Psoas muscle (tissue), 8 donors: Measurements from ENCODE around the gene PLEKHN1. TPM values are rescaled to one million over a fixed set of nuclear protein-coding genes. Genes with fewer than 3 reads are reported as not detected.

ENCODE experiments used
- ATAC-seq, 4 donors: fragments of 200-7000 bp; cut with Tn5 transposase; one replicate each; pipeline ENCODE4 v1.9.1; 2020; ENCODE audit warnings: moderate library complexity in 3 of 4, mild to moderate bottlenecking in 2 of 4
- DNase-seq, 2 donors: peaks; one replicate each; pipeline ENCODE4 v3.0.0-alpha.2; 2020
- H3K27ac ChIP-seq: fragments of 200-600 bp; one replicate; pipeline ENCODE4 v1.8.0; 2022
- H3K27me3 ChIP-seq, 3 donors: fragments of 200-600 bp in 1 of 3; one replicate each; pipeline versions ENCODE4 v1.6.1 to v1.8.0; 2013 to 2022; ENCODE audit warnings: low read length in 2 of 3, mild to moderate bottlenecking in 2 of 3, moderate library complexity in 1 of 3; ENCODE audit not compliant: insufficient read depth in 3 of 3
- H3K36me3 ChIP-seq, 2 donors: fragments of 200-600 bp in 1 of 2; one replicate each; pipeline versions ENCODE4 v1.6.1 to v1.8.0; 2013 to 2022; ENCODE audit warnings: low read depth in 1 of 2, mild to moderate bottlenecking in 1 of 2, moderate library complexity in 1 of 2; ENCODE audit not compliant: insufficient read depth in 1 of 2
- H3K4me1 ChIP-seq: fragments of 200-600 bp; one replicate; pipeline ENCODE4 v1.8.0; 2022
- H3K4me3 ChIP-seq: fragments of 200-600 bp; one replicate; pipeline ENCODE4 v1.8.0; 2022; ENCODE audit warnings: mild to moderate bottlenecking
- H3K9me3 ChIP-seq: fragments of 200-600 bp; one replicate; pipeline ENCODE4 v1.8.0; 2022
- WGBS, 3 donors: extraction: QIAGEN DNeasy Blood & Tissue Kit; methylation state at CpG; one replicate each; pipeline versions ENCODE4 v1.1.6 to v1.1.7; 2013; 5-methylcytosine and 5-hydroxymethylcytosine counted together
- intact Hi-C, 2 donors: fragments of 100-400 bp; cut with DNase I; formaldehyde crosslinking; loops; one replicate each; pipeline versions ENCODE4 v1.11.0 to v1.14.2; 2022
- polyA plus RNA-seq, 3 donors: library from polyadenylated mRNA; stranded (reverse); fragments of 200-250 nt; gene quantifications; one replicate each; pipeline ENCODE4 v1.2.3, GENCODE V29; 2013
- total RNA-seq, 4 donors: library from RNA; stranded (reverse); fragmentation: NEBNext Ultra II Directional in 2 of 4; extraction: Animal tissue kit (Norgen Biotek cat#: 25700) in 2 of 4; gene quantifications; one replicate each; pipeline versions ENCODE4 v1.2.1 to v1.2.4, GENCODE V29; 2021 to 2023
- TF ChIP-seq, protein P1 (sequence below): fragments of 200-600 bp; IDR thresholded peaks from one replicate; pipeline ENCODE4 v1.8.0; 2022; ENCODE audit warnings: antibody characterized with exemption
- donor health status: healthy with polysubstance abuse.
- donor health status: DM: no; HTN: no; CAD: no; lungs with moderate emphysema.
- donor health status: Bipolar disorder and iron deficiency.
- donor health status: healthy.
- donor health status: DM: yes; HTN: yes; CAD: no.
- donor health status: DM: no; HTN: no; CAD: no.
- donor health status: DM: no; HTN: no; CAD: no.
- donor health status: DM: yes; HTN: yes; CAD: no.

Gene PLEKHN1
- total and polyA plus RNA-seq, 7 donors, result 0.03 TPM; not detected in 6

DNA sequence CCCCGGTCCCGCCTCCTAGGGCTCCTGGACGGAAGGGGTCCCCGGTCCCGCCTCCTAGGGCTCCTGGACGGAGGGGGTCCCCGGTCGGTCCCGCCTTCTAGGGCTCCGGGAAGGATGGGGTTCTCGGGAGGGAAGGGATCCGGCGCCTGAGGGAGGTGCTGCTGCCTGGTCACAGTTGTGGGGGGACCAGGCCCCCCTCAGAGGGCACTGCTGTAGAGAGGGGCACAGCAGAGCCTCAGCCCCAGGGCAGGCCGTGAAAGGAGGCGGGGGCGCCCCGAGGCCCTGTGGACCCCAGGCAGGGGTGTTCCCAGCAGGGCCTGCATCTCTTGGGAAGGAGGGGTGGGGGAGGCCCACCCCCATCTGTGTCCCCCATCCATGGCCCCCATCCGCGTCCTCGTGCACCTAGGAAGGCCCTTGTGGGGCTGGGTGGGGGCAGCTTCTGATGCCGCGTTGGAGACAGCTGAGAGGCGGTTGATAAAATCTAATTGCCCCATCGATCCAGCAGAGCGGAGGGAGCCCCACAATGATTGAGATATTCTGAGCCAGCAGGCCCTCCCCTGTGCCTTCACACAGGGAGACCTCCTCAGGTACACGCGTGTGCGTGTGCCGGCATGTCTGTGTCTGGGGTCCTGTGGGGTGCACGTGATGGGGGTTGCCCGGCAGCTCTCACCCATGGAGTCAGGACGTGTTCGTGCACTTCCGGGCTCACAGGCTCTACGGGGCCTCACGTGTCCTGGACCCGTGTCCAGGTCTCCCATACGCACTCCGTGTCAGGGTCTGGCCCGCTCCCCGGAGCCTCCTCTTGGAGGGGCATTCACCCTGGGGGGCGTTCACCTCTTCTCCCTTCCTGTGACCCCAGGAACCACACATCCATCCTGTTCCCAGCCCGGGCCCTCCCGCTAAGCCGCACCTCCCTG is 29.7 kb upstream of the PLEKHN1 start:
- Histone ChIP-seq H3K4me1 (peaks cover 23% of the 10 kb centered on the region), H3K27me3 (peaks cover 0 to 84% (median 27%) of the 10 kb centered on the region in 3 donors), H3K36me3 (no peaks in the 10 kb centered on the region), H3K9me3 (no peaks in the 10 kb centered on the region), H3K27ac (no peak overlapping the region), H3K4me3 (no peak overlapping the region)
- intact Hi-C loops, result no loop called here
- no peak for DNase-seq
- TF ChIP-seq, protein P1, sequence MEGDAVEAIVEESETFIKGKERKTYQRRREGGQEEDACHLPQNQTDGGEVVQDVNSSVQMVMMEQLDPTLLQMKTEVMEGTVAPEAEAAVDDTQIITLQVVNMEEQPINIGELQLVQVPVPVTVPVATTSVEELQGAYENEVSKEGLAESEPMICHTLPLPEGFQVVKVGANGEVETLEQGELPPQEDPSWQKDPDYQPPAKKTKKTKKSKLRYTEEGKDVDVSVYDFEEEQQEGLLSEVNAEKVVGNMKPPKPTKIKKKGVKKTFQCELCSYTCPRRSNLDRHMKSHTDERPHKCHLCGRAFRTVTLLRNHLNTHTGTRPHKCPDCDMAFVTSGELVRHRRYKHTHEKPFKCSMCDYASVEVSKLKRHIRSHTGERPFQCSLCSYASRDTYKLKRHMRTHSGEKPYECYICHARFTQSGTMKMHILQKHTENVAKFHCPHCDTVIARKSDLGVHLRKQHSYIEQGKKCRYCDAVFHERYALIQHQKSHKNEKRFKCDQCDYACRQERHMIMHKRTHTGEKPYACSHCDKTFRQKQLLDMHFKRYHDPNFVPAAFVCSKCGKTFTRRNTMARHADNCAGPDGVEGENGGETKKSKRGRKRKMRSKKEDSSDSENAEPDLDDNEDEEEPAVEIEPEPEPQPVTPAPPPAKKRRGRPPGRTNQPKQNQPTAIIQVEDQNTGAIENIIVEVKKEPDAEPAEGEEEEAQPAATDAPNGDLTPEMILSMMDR, result no peak
- WGBS, 3 donors, result 60 to 72% (median 61%) methylated on average over 41 to 45 of the region's 45 CpGs
- no peak for ATAC-seq

DNA sequence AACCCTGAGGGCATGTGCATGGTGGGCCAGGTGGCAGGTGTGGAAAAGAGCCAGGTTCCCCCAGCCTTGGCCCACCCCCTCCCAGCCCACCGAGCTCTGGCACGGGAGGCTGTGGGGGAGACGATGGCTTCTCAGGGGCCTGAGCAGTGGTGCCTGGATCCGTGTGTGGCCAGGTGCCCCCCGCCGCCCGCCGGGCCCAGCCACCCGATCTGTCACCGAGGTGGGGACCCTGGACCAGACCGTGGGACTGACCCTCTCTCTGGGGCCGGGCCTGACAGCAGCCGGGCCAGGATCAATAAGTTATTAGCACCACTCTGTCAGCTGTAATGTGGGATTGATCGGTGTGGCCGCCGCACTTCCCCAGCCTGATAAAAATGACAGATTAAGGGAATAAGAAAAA is 28.8 kb upstream of the PLEKHN1 start:
- Histone ChIP-seq H3K27me3 (peaks cover 0 to 86% (median 33%) of the 10 kb centered on the region in 3 donors), H3K4me3 (no peak overlapping the region), H3K4me1 (peaks cover 23% of the 10 kb centered on the region), H3K9me3 (no peaks in the 10 kb centered on the region), H3K27ac (no peak overlapping the region), H3K36me3 (no peaks in the 10 kb centered on the region)
- TF ChIP-seq, protein P1, result no peak
- DNase-seq (no peak), ATAC-seq (no peak)
- intact Hi-C loops, result no loop called here
- WGBS, 3 donors, result 82 to 86% (median 84%) methylated on average over 16 of the region's 16 CpGs

DNA sequence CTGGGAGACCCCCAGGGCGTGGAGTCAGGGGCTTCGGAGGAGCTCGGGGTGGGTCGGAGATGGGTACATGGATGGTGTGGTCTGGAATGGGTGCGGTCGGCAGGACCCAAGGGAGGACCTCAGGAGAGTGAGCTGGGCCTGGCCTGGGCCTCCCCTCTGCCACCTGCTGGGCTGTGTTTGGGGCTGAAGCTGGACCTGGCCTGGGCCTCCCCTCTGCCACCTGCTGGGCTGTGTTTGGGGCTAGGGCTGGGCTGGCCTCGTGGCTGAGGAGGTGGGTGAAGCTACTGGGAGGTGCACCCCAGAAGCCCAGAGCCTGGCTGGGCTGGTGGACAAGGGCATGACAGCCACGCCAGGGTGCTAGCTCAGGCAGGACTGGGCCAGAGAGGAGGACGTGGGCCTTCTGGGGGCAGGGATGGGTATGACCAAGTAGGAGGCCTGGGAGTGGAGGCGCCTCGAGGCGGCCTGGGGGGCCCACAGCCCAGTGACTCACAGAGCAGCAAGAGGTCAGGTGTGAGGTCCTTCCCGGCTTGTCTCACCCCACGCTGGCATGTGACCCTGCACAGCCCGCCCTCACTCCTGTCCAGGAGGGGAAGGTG is 28.1 kb upstream of the PLEKHN1 start:
- H3K36me3 ChIP-seq, result no peaks in the 10 kb centered on the region
- peaks cover 26% of the 10 kb centered on the region for H3K4me1 ChIP-seq
- DNase-seq (no peak), ATAC-seq (peak; percentile 51 to 68 (median 62))
- WGBS, 3 donors, result 64 to 74% (median 69%) methylated on average over 12 to 15 of the region's 15 CpGs
- no peak overlapping the region for H3K27ac ChIP-seq
- TF ChIP-seq, protein P1, result peak; percentile 42
- no peak overlapping the region for H3K4me3 ChIP-seq
- intact Hi-C loops, result no loop called here
- H3K27me3 ChIP-seq, result peaks cover 0 to 86% (median 36%) of the 10 kb centered on the region in 3 donors
- no peaks in the 10 kb centered on the region for H3K9me3 ChIP-seq

DNA sequence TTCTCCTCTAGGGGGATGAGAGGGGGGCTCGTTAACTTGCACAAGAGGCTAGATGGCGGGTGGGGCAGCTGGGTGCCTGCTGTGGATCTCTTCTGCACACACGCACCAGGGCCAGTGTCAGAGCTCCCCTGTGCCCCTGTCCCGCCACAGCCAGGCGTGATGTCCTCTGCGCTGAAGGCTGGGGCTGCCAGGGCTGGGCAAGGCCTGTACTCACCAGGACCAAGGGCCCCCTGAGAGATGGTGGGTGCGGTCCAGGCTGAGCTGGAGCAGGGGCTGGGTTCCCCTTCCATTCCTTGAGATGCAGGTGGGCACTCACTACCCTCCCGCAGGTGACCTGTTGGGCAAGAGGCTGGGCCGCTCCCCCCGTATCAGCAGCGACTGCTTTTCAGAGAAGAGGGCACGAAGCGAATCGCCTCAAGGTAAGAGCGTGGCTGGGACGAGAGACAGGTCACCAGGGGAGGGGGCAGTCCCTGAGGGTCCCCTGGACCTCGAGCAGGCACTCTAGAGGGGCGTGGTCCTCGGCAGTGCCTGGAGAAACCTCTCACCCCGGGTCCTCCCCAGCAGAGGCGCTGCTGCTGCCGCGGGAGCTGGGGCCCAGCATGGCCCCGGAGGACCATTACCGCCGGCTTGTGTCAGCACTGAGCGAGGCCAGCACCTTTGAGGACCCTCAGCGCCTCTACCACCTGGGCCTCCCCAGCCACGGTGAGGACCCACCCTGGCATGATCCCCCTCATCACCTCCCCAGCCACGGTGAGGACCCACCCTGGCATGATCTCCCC is 27.4 kb upstream of the PLEKHN1 start:
- ATAC-seq (no peak), DNase-seq (no peak)
- no peaks in the 10 kb centered on the region for H3K9me3 ChIP-seq
- H3K4me3 ChIP-seq, result no peak overlapping the region
- H3K4me1 ChIP-seq, result peaks cover 26% of the 10 kb centered on the region
- H3K36me3 ChIP-seq, result no peaks in the 10 kb centered on the region
- H3K27ac ChIP-seq, result no peak overlapping the region
- TF ChIP-seq, protein P1, result no peak
- WGBS, 3 donors, result 71 to 79% (median 74%) methylated on average over 29 to 30 of the region's 30 CpGs
- peaks cover 0 to 86% (median 37%) of the 10 kb centered on the region in 3 donors for H3K27me3 ChIP-seq
- intact Hi-C loops, result loop anchor here in 1 of 2 donors (1.0 kb wide), 1 partner anchor 35 kb away; no protein-coding TSS in a partner anchor
